Adrenal gland (tissue), 12 donors: ENCODE results near the gene CPN1. TPM values are rescaled to one million over a fixed set of nuclear protein-coding genes. Genes with fewer than 3 reads are reported as not detected.

Experiments
- DNase-seq, 7 donors: peaks; one replicate each; pipeline ENCODE4 v3.0.0-alpha.2; 2019 to 2020
- H3K27ac ChIP-seq, 5 donors: fragments of 200-600 bp; sonication (generic) in 4 of 5; 1 replicate in 3 of 5; 2 replicates in 2 of 5; pipeline versions ENCODE4 v1.5.1 to v1.8.0; 2016 to 2020; ENCODE audit warnings: mild to moderate bottlenecking in 1 of 5
- H3K27me3 ChIP-seq: fragments of 200-600 bp; 2 replicates; pipeline ENCODE4 v1.8.0; 2021
- H3K36me3 ChIP-seq, 2 donors: fragments of 200-600 bp; replicated peaks in 1 of 2; 1 replicate in 1 of 2; 2 replicates in 1 of 2; pipeline versions ENCODE4 v1.5.1 to v1.8.0; 2018 to 2022
- H3K4me1 ChIP-seq, 2 donors: fragments of 200-600 bp; replicated peaks in 1 of 2; 1 replicate in 1 of 2; 2 replicates in 1 of 2; pipeline versions ENCODE4 v1.5.1 to v1.8.0; 2018 to 2021
- H3K4me3 ChIP-seq, 4 donors: fragments of 200-600 bp; sonication (generic) in 3 of 4; one replicate each; pipeline ENCODE4 v1.5.1; 2016 to 2018
- H3K9me3 ChIP-seq, 3 donors: fragments of 200-600 bp; sonication (generic) in 1 of 3; replicated peaks in 1 of 3; 1 replicate in 2 of 3; 2 replicates in 1 of 3; pipeline versions ENCODE4 v1.5.1 to v1.8.0; 2016 to 2021
- CTCF ChIP-seq, 6 experiments: fragments of 450-650 bp in 4 of 6; fragments of 200-600 bp in 2 of 6; sonication (generic) in 1 of 6; IDR thresholded peaks; 1 replicate in 5 of 6; 2 replicates in 1 of 6; pipeline versions ENCODE4 v1.5.1 to v1.8.0; 2016 to 2021; ENCODE audit warnings: antibody characterized with exemption in 6 of 6, mild to moderate bottlenecking in 2 of 6, moderate library complexity in 1 of 6
- POLR2A ChIP-seq, 2 donors: fragments of 450-650 bp; IDR thresholded peaks; one replicate each; pipeline ENCODE4 v1.6.1; 2017; ENCODE audit warnings: antibody characterized with exemption in 2 of 2, mild to moderate bottlenecking in 2 of 2, moderate library complexity in 1 of 2
- WGBS, 4 donors: extraction: QIAGEN DNeasy Blood & Tissue Kit in 2 of 4; methylation state at CpG; one replicate each; pipeline versions ENCODE4 v1.1.5 to v1.1.7; 2013 to 2017; 5-methylcytosine and 5-hydroxymethylcytosine counted together
- intact Hi-C, 2 donors: fragments of 100-400 bp; cut with DNase I; formaldehyde crosslinking; loops; one replicate each; pipeline versions ENCODE4 v1.14.1 to v1.15.0; 2022 to 2023
- polyA plus RNA-seq, 3 donors: library from polyadenylated mRNA; stranded (reverse); fragments of 200-250 nt in 2 of 3; fragments of 350-450 nt in 1 of 3; fragmentation: Illumina TruSeq in 1 of 3; extraction: RNeasy Lipid Tissue Mini Kit (QIAGEN cat#74804) in 1 of 3; gene quantifications; one replicate each; pipeline ENCODE4 v1.2.3, GENCODE V29; 2013 to 2014
- total RNA-seq, 9 donors: library from RNA; depleted of rRNA in 4 of 9; stranded (reverse); fragments of >200 nt in 4 of 9; fragments of 120-200 nt in 1 of 9; fragmentation: NEBNext Ultra II Directional in 1 of 9; extraction: Animal tissue kit (Norgen Biotek cat#: 25700) in 1 of 9; gene quantifications; one replicate each; pipeline versions ENCODE4 v1.1.0 to v1.2.4, GENCODE V29; 2013 to 2023
- donor health status: healthy with polysubstance abuse.
- donor health status: Bipolar disorder and iron deficiency.
- donor health status: DM: yes; HTN: yes; CAD: no.
- donor health status: DM: no; HTN: no; CAD: no.
- donor health status: DM: no; HTN: no; CAD: no.
- donor health status: DM: yes; HTN: yes; CAD: no.

CPN1 gene
- total and polyA plus RNA-seq, 12 donors = not detected

GRCh38 chr10:100020886-100021253 is 60.8 kb downstream of the CPN1 start:
- H3K27me3 ChIP-seq = no peaks in the 10 kb centered on the region
- H3K4me3 ChIP-seq = no peak overlapping the region
- 77 to 89% (median 84%) methylated on average over 5 to 11 of the region's 11 CpGs for WGBS, 4 donors
- no peak for TF ChIP-seq POLR2A (IDR thresholded peaks at IDR 0.05)
- no peak for TF ChIP-seq CTCF (IDR thresholded peaks at IDR 0.05)
- no peaks in the 10 kb centered on the region for H3K9me3 ChIP-seq
- intact Hi-C loops = no loop called here
- H3K4me1 ChIP-seq = no peaks in the 10 kb centered on the region
- H3K36me3 ChIP-seq = no peaks in the 10 kb centered on the region
- H3K27ac ChIP-seq = no peak overlapping the region
- DNase-seq = no peak

- no peak for DNase-seq
- Histone ChIP-seq H3K36me3 (no peaks in the 10 kb centered on the region), H3K4me1 (no peaks in the 10 kb centered on the region), H3K9me3 (no peaks in the 10 kb centered on the region), H3K4me3 (no peak overlapping the region), H3K27me3 (no peaks in the 10 kb centered on the region), H3K27ac (no peak overlapping the region)
- 50 to 72% (median 70%) methylated on average over 5 of the region's 5 CpGs for WGBS, 4 donors
- TF ChIP-seq CTCF (IDR thresholded peaks at IDR 0.05) = no peak
- TF ChIP-seq POLR2A (IDR thresholded peaks at IDR 0.05) = no peak
- intact Hi-C loops = no loop called here
Observed at GRCh38 chr10:100020142-100020885, 61.4 kb downstream of the CPN1 start.

GRCh38 chr10:100019787-100020141 is 61.9 kb downstream of the CPN1 start:
- intact Hi-C loops = no loop called here
- Histone ChIP-seq H3K27ac (no peak overlapping the region), H3K4me1 (no peaks in the 10 kb centered on the region), H3K27me3 (no peaks in the 10 kb centered on the region), H3K9me3 (no peaks in the 10 kb centered on the region), H3K36me3 (no peaks in the 10 kb centered on the region), H3K4me3 (no peak overlapping the region)
- TF ChIP-seq CTCF (IDR thresholded peaks at IDR 0.05) (no peak), POLR2A (IDR thresholded peaks at IDR 0.05) (no peak)
- WGBS, 4 donors = 49 to 62% (median 56%) methylated on average over 3 of the region's 3 CpGs
- no peak for DNase-seq

GRCh38 chr10:100014071-100014762 is 67.5 kb downstream of the CPN1 start:
- intact Hi-C loops = loop anchor here in 1 of 2 donors (5.0 kb wide), 1 partner anchor 42 kb away; no protein-coding TSS in a partner anchor
- no peaks in the 10 kb centered on the region for H3K36me3 ChIP-seq
- H3K27ac ChIP-seq = no peak overlapping the region
- no peak overlapping the region for H3K4me3 ChIP-seq
- no peak for DNase-seq
- H3K9me3 ChIP-seq = no peaks in the 10 kb centered on the region
- WGBS, 4 donors = 87 to 93% (median 90%) methylated on average over 5 of the region's 5 CpGs
- no peaks in the 10 kb centered on the region for H3K27me3 ChIP-seq
- H3K4me1 ChIP-seq = no peaks in the 10 kb centered on the region
- TF ChIP-seq POLR2A (IDR thresholded peaks at IDR 0.05) (no peak), CTCF (IDR thresholded peaks at IDR 0.05) (no peak)
